Neural progenitor cell (in vitro differentiated cells): ENCODE measurements around the gene SEC22A. TPM values are rescaled to one million over a fixed set of nuclear protein-coding genes. Genes with fewer than 3 reads are reported as not detected.

Source experiments
- DNase-seq: peaks from one replicate; pipeline ENCODE4 v3.0.0-alpha.2; 2016; ENCODE audit warnings: low spot score
- H2AFZ ChIP-seq: fragments of 200-600 bp; sonication (generic); replicated peaks from 2 replicates; pipeline ENCODE4 v1.6.1; 2016; ENCODE audit warnings: antibody characterized with exemption
- H3F3A ChIP-seq: fragments of 200-600 bp; sonication (generic); 2 replicates; pipeline ENCODE4 v1.6.1; 2016; ENCODE audit warnings: antibody characterized with exemption, low read depth
- H3K27ac ChIP-seq: fragments of 200-600 bp; sonication (generic); 2 replicates; pipeline ENCODE4 v1.5.1; 2016; ENCODE audit warnings: mild to moderate bottlenecking
- H3K27me3 ChIP-seq: fragments of 200-600 bp; sonication (generic); 2 replicates; pipeline ENCODE4 v1.6.1; 2016; ENCODE audit warnings: mild to moderate bottlenecking, moderate library complexity
- H3K36me3 ChIP-seq: fragments of 200-600 bp; sonication (generic); 2 replicates; pipeline ENCODE4 v1.5.1; 2016
- H3K4me1 ChIP-seq: fragments of 200-600 bp; sonication (generic); 2 replicates; pipeline ENCODE4 v1.6.1; 2016; ENCODE audit warnings: mixed run types
- H3K4me2 ChIP-seq: fragments of 200-600 bp; sonication (generic); 2 replicates; pipeline ENCODE4 v1.6.1; 2016
- H3K4me3 ChIP-seq: fragments of 200-600 bp; sonication (generic); 2 replicates; pipeline ENCODE4 v1.5.1; 2016
- H3K79me2 ChIP-seq: fragments of 200-600 bp; sonication (generic); 2 replicates; pipeline ENCODE4 v1.6.1; 2016; ENCODE audit warnings: low read depth
- H3K9ac ChIP-seq: fragments of 200-600 bp; sonication (generic); 2 replicates; pipeline ENCODE4 v1.6.1; 2016
- H3K9me3 ChIP-seq: fragments of 200-600 bp; sonication (generic); 2 replicates; pipeline ENCODE4 v1.5.1; 2016; ENCODE audit warnings: low read depth
- H4K20me1 ChIP-seq: fragments of 200-600 bp; sonication (generic); 2 replicates; pipeline ENCODE4 v1.6.1; 2016; ENCODE audit warnings: low read depth
- H3K27ac Mint-ChIP-seq: 3 replicates; pipeline ENCODE4 v1.8.0; 2021; ENCODE audit warnings: mixed read lengths
- H3K27me3 Mint-ChIP-seq: 2 replicates; pipeline ENCODE4 v1.8.0; 2022; ENCODE audit warnings: low read depth, mild to moderate bottlenecking, inconsistent platforms, moderate library complexity, mixed read lengths; ENCODE audit not compliant: insufficient read depth
- H3K36me3 Mint-ChIP-seq: 3 replicates; pipeline ENCODE4 v1.8.0; 2021; ENCODE audit warnings: mixed read lengths
- H3K4me1 Mint-ChIP-seq: 3 replicates; pipeline ENCODE4 v1.8.0; 2021; ENCODE audit warnings: mixed read lengths
- H3K4me3 Mint-ChIP-seq: 3 replicates; pipeline ENCODE4 v1.8.0; 2021; ENCODE audit warnings: mild to moderate bottlenecking, moderate library complexity, mixed read lengths
- H3K9me3 Mint-ChIP-seq: 3 replicates; pipeline ENCODE4 v1.8.0; 2020; ENCODE audit warnings: mixed read lengths
- CTCF ChIP-seq: fragments of 200-600 bp; sonication (generic); IDR thresholded peaks from 2 replicates; pipeline ENCODE4 v1.5.1; 2017; ENCODE audit warnings: antibody characterized with exemption, mild to moderate bottlenecking
- EZH2 ChIP-seq: fragments of 200-600 bp; sonication (generic); IDR thresholded peaks from 2 replicates; pipeline ENCODE4 v1.6.1; 2017; ENCODE audit warnings: antibody characterized with exemption, mild to moderate bottlenecking, moderate library complexity
- EZH2phosphoT487 ChIP-seq: fragments of 200-600 bp; sonication (generic); IDR thresholded peaks from 2 replicates; pipeline ENCODE4 v1.6.1; 2017; ENCODE audit warnings: antibody characterized with exemption
- total RNA-seq: library from RNA; depleted of rRNA; stranded (reverse); fragments of >200 nt; gene quantifications from 2 replicates; pipeline ENCODE4 v1.2.3, GENCODE V29; 2015; ENCODE audit warnings: low replicate concordance

Gene SEC22A
- total RNA-seq, 1 donor from 2014 or later, result 26.4 TPM

GRCh38 chr3:123193448-123194101 is 8.2 kb upstream of the SEC22A start:
- Histone ChIP-seq H4K20me1 (no peaks in the 10 kb centered on the region), H3K4me3 (no peak overlapping the region), H3K9me3 (no peaks in the 10 kb centered on the region), H3K9ac (no peak overlapping the region), H3K27ac (no peak overlapping the region), H3F3A (peaks cover 5% of the 10 kb centered on the region), H3K36me3 (no peaks in the 10 kb centered on the region), H3K4me2 (no peak overlapping the region), H3K4me1 (peaks cover 7% of the 10 kb centered on the region), H2AFZ (no peak overlapping the region), H3K79me2 (no peaks in the 10 kb centered on the region), H3K27me3 (no peaks in the 10 kb centered on the region)
- Mint-ChIP-seq H3K4me1 (peaks cover 8% of the 10 kb centered on the region), H3K9me3 (peaks cover 7% of the 10 kb centered on the region), H3K36me3 (peaks cover 2% of the 10 kb centered on the region), H3K4me3 (no peak overlapping the region), H3K27ac (no peak overlapping the region), H3K27me3 (peaks cover 3% of the 10 kb centered on the region)
- no peak for DNase-seq
- no peak for TF ChIP-seq CTCF

DNA sequence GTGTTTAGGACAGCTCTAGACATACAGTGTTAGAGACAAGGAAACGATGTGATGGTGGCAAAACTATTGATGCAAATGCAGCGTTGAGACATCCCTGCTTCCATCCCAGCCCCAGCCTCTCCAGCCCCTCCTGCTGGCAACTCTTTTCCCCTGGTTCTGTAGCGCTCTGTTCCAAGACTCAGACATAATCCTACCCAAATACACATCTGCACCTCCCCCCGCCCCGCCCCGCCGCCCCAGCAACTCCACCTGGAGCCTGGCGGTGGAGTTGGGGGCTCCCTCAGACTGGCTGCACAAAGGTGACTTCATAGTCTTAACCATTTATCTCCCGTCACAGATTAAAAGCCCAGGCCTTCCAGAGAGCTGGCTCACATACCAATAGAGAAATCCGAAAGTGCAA is 7.2 kb upstream of the SEC22A start:
- peak overlapping the region; percentile 17 for H3K4me3 ChIP-seq
- no peaks in the 10 kb centered on the region for H3K9me3 ChIP-seq
- Mint-ChIP-seq H3K4me3 (no peak overlapping the region), H3K9me3 (peaks cover 7% of the 10 kb centered on the region), H3K27me3 (peaks cover 3% of the 10 kb centered on the region), H3K4me1 (peaks cover 8% of the 10 kb centered on the region), H3K36me3 (peaks cover 2% of the 10 kb centered on the region), H3K27ac (no peak overlapping the region)
- peaks cover 7% of the 10 kb centered on the region for H3K4me1 ChIP-seq
- no peaks in the 10 kb centered on the region for H3K79me2 ChIP-seq
- no peak overlapping the region for H3K9ac ChIP-seq
- no peaks in the 10 kb centered on the region for H4K20me1 ChIP-seq
- no peak overlapping the region for H2AFZ ChIP-seq
- peaks cover 5% of the 10 kb centered on the region for H3F3A ChIP-seq
- H3K27ac ChIP-seq, result no peak overlapping the region
- peak overlapping the region; percentile 21 for H3K4me2 ChIP-seq
- peak; percentile 60 for TF ChIP-seq CTCF
- no peak for TF ChIP-seq EZH2
- no peak for TF ChIP-seq EZH2phosphoT487
- no peaks in the 10 kb centered on the region for H3K27me3 ChIP-seq
- H3K36me3 ChIP-seq, result no peaks in the 10 kb centered on the region
- peak; percentile 74 for DNase-seq

GRCh38 chr3:123198372-123198771 is 3.4 kb upstream of the SEC22A start:
- Histone ChIP-seq H3K4me1 (peaks cover 11% of the 10 kb centered on the region), H3K4me2 (no peak overlapping the region), H3K27ac (no peak overlapping the region), H3F3A (peaks cover 15% of the 10 kb centered on the region), H3K36me3 (no peaks in the 10 kb centered on the region), H3K79me2 (peaks cover 9% of the 10 kb centered on the region), H3K27me3 (no peaks in the 10 kb centered on the region), H3K9me3 (no peaks in the 10 kb centered on the region), H3K4me3 (no peak overlapping the region), H2AFZ (no peak overlapping the region), H3K9ac (no peak overlapping the region), H4K20me1 (no peaks in the 10 kb centered on the region)
- H3K36me3 Mint-ChIP-seq, result peaks cover 2% of the 10 kb centered on the region
- peaks cover 22% of the 10 kb centered on the region for H3K4me1 Mint-ChIP-seq
- no peak overlapping the region for H3K27ac Mint-ChIP-seq
- TF ChIP-seq CTCF, result no peak
- TF ChIP-seq EZH2phosphoT487, result no peak
- no peak for TF ChIP-seq EZH2
- DNase-seq, result no peak
- peaks cover 7% of the 10 kb centered on the region for H3K9me3 Mint-ChIP-seq
- H3K27me3 Mint-ChIP-seq, result peaks cover 3% of the 10 kb centered on the region
- H3K4me3 Mint-ChIP-seq, result no peak overlapping the region
